22Rv1 (cell line): ENCODE measurements around the gene MNX1.

Experiments
- ZFX ChIP-seq: fragments of 450-650 bp; IDR thresholded peaks from 2 replicates; pipeline ENCODE4 v1.6.1; 2017; ENCODE audit warnings: antibody characterized with exemption, borderline replicate concordance
- TF ChIP-seq, protein P1 (sequence below): fragments of 450-650 bp; IDR thresholded peaks from 2 replicates; pipeline ENCODE4 v1.5.1; 2017; ENCODE audit warnings: mild to moderate bottlenecking

- TF ChIP-seq, protein P1, sequence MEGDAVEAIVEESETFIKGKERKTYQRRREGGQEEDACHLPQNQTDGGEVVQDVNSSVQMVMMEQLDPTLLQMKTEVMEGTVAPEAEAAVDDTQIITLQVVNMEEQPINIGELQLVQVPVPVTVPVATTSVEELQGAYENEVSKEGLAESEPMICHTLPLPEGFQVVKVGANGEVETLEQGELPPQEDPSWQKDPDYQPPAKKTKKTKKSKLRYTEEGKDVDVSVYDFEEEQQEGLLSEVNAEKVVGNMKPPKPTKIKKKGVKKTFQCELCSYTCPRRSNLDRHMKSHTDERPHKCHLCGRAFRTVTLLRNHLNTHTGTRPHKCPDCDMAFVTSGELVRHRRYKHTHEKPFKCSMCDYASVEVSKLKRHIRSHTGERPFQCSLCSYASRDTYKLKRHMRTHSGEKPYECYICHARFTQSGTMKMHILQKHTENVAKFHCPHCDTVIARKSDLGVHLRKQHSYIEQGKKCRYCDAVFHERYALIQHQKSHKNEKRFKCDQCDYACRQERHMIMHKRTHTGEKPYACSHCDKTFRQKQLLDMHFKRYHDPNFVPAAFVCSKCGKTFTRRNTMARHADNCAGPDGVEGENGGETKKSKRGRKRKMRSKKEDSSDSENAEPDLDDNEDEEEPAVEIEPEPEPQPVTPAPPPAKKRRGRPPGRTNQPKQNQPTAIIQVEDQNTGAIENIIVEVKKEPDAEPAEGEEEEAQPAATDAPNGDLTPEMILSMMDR = no peak
- TF ChIP-seq ZFX = no peak
Measured at GRCh38 chr7:157059534-157059933, 49.1 kb upstream of the MNX1 start.
